C4-2B (cell line): ENCODE data around the gene ZNF154.

Experiments
- H3K27ac ChIP-seq: fragments of 450-650 bp; 2 replicates; pipeline ENCODE4 v1.5.1; 2017
- CTCF ChIP-seq: fragments of 450-650 bp; conservative IDR thresholded peaks from 2 replicates; pipeline ENCODE4 v1.5.1; 2017; ENCODE audit warnings: mild to moderate bottlenecking
- ZFX ChIP-seq: fragments of 450-650 bp; IDR thresholded peaks from 2 replicates; pipeline ENCODE4 v1.6.1; 2017

Gene ZNF154

DNA sequence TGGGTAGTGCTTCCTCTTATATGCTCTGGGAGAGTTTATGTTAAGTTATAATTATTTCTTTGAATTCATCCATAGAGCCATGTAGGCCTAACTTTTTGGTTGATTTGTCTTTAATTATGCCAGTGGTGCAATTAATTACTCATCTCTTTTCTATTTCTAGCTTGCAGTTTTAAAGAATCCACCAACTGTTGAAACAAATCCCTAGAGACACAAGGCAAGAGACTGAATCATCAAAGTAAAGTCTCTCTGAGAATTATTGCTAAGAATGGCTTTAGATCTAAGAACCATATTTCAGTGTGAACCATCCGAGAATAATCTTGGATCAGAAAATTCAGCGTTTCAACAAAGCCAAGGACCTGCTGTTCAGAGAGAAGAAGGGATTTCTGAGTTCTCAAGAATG lies 33.1 kb downstream of the ZNF154 start:
- no peak for TF ChIP-seq CTCF
- H3K27ac ChIP-seq: no peak overlapping the region

DNA sequence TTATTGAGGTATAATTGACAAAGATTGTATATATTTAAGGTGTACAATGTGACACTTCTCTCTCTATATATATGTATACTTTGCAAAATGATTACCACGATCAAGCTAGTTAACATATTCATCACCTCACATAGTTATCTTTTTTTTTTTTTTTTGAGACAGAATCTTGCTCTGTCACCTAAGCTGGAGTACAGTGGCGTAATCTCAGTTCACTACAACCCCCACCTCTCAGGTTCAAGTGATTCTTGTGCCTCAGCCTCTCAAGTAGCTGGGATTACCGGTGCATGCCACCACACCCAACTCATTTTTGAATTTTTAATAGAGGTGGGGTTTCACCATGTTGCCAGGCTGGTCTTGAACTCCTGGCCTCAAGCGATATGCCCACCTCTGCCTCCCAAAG lies 36.5 kb downstream of the ZNF154 start:
- H3K27ac ChIP-seq: no peak overlapping the region
- TF ChIP-seq CTCF: no peak
- no peak for TF ChIP-seq ZFX

DNA sequence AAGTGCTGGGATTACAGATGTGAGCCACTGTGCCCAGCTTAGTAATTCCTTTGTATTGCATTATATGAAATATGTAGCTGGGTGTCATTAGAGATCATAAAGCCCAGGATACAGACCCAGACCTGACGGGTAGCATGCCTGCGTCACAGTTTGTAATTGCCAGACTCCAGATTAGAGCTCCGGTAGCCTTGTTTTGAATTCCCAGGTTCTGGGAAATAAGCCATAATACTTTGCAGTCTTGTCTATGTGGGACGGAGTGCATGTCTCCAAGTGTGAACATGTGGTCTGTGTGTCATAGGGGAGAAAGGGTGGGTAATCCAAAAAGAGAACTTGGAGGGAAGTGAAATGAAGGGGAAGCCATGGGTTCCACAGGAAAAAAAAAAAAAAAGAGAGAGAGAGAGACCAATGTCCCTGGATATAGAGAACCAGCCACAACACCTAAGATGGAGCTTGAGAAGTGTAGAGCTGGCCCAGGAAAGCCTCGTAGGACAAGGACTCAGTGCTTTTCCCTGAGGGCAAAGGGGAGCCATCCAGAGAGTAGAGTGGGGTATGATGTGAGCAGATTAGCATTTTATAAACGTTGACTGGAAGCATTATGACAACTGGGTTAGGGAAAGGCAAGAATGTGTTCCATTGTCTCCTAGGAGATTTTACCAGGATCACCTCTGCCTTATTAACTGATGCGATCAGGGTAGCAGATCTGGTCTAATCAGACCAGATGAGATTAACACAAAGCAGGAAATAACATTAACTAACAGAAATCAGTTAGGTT lies 37.7 kb downstream of the ZNF154 start:
- H3K27ac ChIP-seq: no peak overlapping the region
- TF ChIP-seq ZFX: no peak
- TF ChIP-seq CTCF: no peak

GRCh38 chr19:57668635-57669034 lies 40.4 kb downstream of the ZNF154 start, which contains the start of gene ZSCAN4:
ZSCAN4 (plus strand) TSS chr19:57668935; CDS start chr19:57676146, 7,211 bp downstream.
- no peak for TF ChIP-seq ZFX
- no peak for TF ChIP-seq CTCF
- H3K27ac ChIP-seq: no peak within 1 kb of the TSS

GRCh38 chr19:57667228-57667627 lies 41.8 kb downstream of the ZNF154 start:
- H3K27ac ChIP-seq: no peak overlapping the region
- TF ChIP-seq ZFX (no peak), CTCF (no peak)

- no peak overlapping the region for H3K27ac ChIP-seq
- TF ChIP-seq CTCF: no peak
- no peak for TF ChIP-seq ZFX
Measured at GRCh38 chr19:57665261-57665806, 43.7 kb downstream of the ZNF154 start.

- no peak overlapping the region; the same call in 1 of the 2 replicates for H3K27ac ChIP-seq
- TF ChIP-seq ZFX: no peak
- no peak for TF ChIP-seq CTCF
Measured at GRCh38 chr19:57664269-57665127, 44.5 kb downstream of the ZNF154 start.
